ENCODE results near the gene CCDC81. TPM values are rescaled to one million over a fixed set of nuclear protein-coding genes. Genes with fewer than 3 reads are reported as not detected.

CCDC81 gene
- total and polyA plus RNA-seq, 9 of the 15 experiments (the other 6 are each of a cell fraction or from before 2014, with no cell fraction given): 0.16 to 1.0 (median 0.41) TPM

DNA sequence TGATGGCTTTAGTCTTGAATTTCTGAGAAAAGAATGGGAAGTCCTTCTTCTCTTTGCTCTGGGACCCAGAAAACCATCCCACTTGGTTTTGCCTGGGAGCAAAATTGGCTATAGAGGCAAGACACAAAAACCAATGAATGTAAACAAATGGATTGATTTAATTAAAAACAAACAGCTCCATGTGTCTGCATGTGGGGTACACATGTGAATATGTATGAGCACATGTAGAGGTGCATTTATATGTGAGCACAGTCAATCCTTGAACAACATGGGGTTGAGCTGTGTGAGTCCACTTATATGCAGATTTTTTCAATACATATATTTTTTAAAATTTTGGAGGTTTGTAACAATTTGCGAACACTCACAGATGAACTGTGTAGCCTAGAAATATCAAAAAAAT, 87.2 kb downstream of the CCDC81 start:
- Histone ChIP-seq H3K4me1 (replicated peaks in 1 of 2; ENCODE audit: control insufficient read depth in 2 of 2, insufficient read depth in 2 of 2, low read length in 2 of 2) (no peaks in the 10 kb centered on the region), H3K9ac (ENCODE audit: insufficient read depth in 1 of 2, low read depth in 2 of 2, low read length in 2 of 2) (no peak overlapping the region), H3K4me2 (ENCODE audit: insufficient read depth, low read length) (no peak overlapping the region), H3K27ac (ENCODE audit: extremely low read depth, low read depth, low read length) (no peak overlapping the region), H3K79me2 (ENCODE audit: control insufficient read depth, insufficient read depth, low read length) (no peaks in the 10 kb centered on the region), H3K9me1 (ENCODE audit: control insufficient read depth, insufficient read depth, low read length) (no peaks in the 10 kb centered on the region), H2AFZ (ENCODE audit: low read depth, low read length) (no peak overlapping the region), H3K9me3 (replicated peaks; ENCODE audit: control insufficient read depth, insufficient read depth, low read depth, low read length) (no peaks in the 10 kb centered on the region), H4K20me1 (replicated peaks; ENCODE audit: control insufficient read depth, insufficient read depth, low read length) (no peaks in the 10 kb centered on the region), H3K36me3 (ENCODE audit: control insufficient read depth, insufficient read depth, low read length) (no peaks in the 10 kb centered on the region), H3K4me3 (no peak overlapping the region), H3K27me3 (ENCODE audit: control insufficient read depth in 2 of 2, insufficient read depth in 2 of 2, low read length in 2 of 2) (peaks cover 0 to 4% of the 10 kb centered on the region in 2 experiments; a peak in 2 of 5 replicates)
- BruUV-seq (replicated peaks): no TSS peak
- in situ Hi-C loops (cut with MboI) (no loop called here), intact Hi-C loops (cut with micrococcal nuclease) (no loop called here)
- ATAC-seq (no peak), DNase-seq (ENCODE audit: extremely low read depth in 1 of 4, low spot score in 3 of 4) (no peak), FAIRE-seq (no peak)
- 22% methylated on average over 1 of the region's 1 CpG for WGBS (ENCODE audit: insufficient coverage, low coverage, missing lambda C conversion rate)
- CTCF ChIA-PET (ENCODE audit: low intra/inter-chr PET ratio): no interaction called here
- TF ChIP-seq GTF2F1 (IDR thresholded peaks at IDR 0.05; ENCODE audit: low read depth, low read length) (no peak), ETV5 (CRISPR knock-in tag; IDR thresholded peaks at IDR 0.05; ENCODE audit: low read depth) (no peak), RFX5 (IDR thresholded peaks at IDR 0.05; ENCODE audit: low read depth, low read length) (no peak), FOXM1 (IDR thresholded peaks at IDR 0.05; ENCODE audit: low read depth) (no peak), FOXM1 (CRISPR knock-in tag; IDR thresholded peaks at IDR 0.05; ENCODE audit: low read depth) (no peak), CAMTA2 (CRISPR knock-in tag; conservative IDR thresholded peaks at IDR 0.05) (no peak)
- POLR2A ChIA-PET: no interaction called here

- no peak for TF ChIP-seq ZNF146 (CRISPR knock-in tag; IDR thresholded peaks at IDR 0.05; ENCODE audit: unreplicated experiment)
- no peak for TF ChIP-seq BRF2 (IDR thresholded peaks at IDR 0.05; ENCODE audit: borderline replicate concordance, insufficient read depth, insufficient read length)
- Histone ChIP-seq H3K27me3 (ENCODE audit: control insufficient read depth in 2 of 2, insufficient read depth in 2 of 2, low read length in 2 of 2) (peaks cover 0 to 4% of the 10 kb centered on the region in 2 experiments; a peak in 2 of 5 replicates), H3K27ac (ENCODE audit: extremely low read depth, low read depth, low read length) (no peak overlapping the region), H4K20me1 (replicated peaks; ENCODE audit: control insufficient read depth, insufficient read depth, low read length) (no peaks in the 10 kb centered on the region), H3K4me3 (no peak overlapping the region), H3K79me2 (ENCODE audit: control insufficient read depth, insufficient read depth, low read length) (no peaks in the 10 kb centered on the region), H3K4me2 (ENCODE audit: insufficient read depth, low read length) (no peak overlapping the region), H3K4me1 (replicated peaks in 1 of 2; ENCODE audit: control insufficient read depth in 2 of 2, insufficient read depth in 2 of 2, low read length in 2 of 2) (no peaks in the 10 kb centered on the region), H3K9ac (ENCODE audit: insufficient read depth in 1 of 2, low read depth in 2 of 2, low read length in 2 of 2) (no peak overlapping the region), H3K9me3 (replicated peaks; ENCODE audit: control insufficient read depth, insufficient read depth, low read depth, low read length) (no peaks in the 10 kb centered on the region), H3K36me3 (ENCODE audit: control insufficient read depth, insufficient read depth, low read length) (no peaks in the 10 kb centered on the region), H3K9me1 (ENCODE audit: control insufficient read depth, insufficient read depth, low read length) (no peaks in the 10 kb centered on the region), H2AFZ (ENCODE audit: low read depth, low read length) (no peak overlapping the region)
- WGBS (ENCODE audit: insufficient coverage, low coverage, missing lambda C conversion rate): 8% methylated on average over 7 of the region's 7 CpGs
- no peak for ATAC-seq
- intact Hi-C loops (cut with micrococcal nuclease): no loop called here
- in situ Hi-C loops (cut with MboI): no loop called here
- no peak for FAIRE-seq
- no TSS peak for BruUV-seq (replicated peaks)
- CTCF ChIA-PET (ENCODE audit: low intra/inter-chr PET ratio): no interaction called here
- DNase-seq (ENCODE audit: extremely low read depth in 1 of 4, low spot score in 3 of 4): no peak
- POLR2A ChIA-PET: interaction anchor here (0.6 kb wide), 2 partner anchors 145 to 155 kb away, joined by 3 read pairs; no protein-coding TSS in a partner anchor
Measured at GRCh38 chr11:86463120-86463519, 88.4 kb downstream of the CCDC81 start.
